ENCODE data around the gene SPDYC.
"Not testable (repeated sequence)": the region's sequence is repeated elsewhere in the genome, so short reads cannot be mapped to it uniquely, and the experiment has no call there.

Gene SPDYC

DNA sequence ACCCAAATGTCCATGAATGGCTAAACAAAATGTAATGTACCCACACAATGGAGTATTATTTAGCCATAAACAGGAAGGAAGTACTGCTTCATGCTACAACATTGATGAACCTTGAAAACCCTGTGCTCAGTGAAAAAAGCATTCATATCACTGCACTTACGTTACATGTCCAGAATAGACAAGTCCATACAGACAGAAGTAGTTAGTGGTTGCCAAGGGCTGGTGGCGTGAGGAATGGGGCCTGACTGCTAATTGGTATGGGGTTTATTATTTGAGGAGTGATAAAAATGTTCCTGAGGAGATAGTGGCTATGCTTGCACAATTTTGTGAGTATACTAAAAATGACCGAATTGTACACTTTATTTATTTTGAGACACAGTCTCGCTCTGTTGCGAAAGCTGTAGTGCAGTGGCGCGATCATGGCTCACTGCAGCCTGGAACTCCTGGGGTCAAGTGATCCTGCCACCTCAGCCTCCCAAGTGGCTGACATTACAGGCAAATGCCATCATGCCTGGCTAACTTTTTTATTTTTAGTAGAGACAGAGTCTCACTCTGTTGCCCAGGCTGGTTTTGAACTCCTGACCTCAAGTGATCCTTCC is 28.0 kb upstream of the SPDYC start:
- Histone ChIP-seq H3K4me1 (ENCODE audit: low read depth, poor library complexity, severe bottlenecking) (no peaks in the 10 kb centered on the region), H2AFZ (ENCODE audit: low read depth) (no peak overlapping the region), H3K36me3 (ENCODE audit: insufficient read depth) (no peaks in the 10 kb centered on the region), H3K4me3 (IDR thresholded peaks at IDR 0.05; ENCODE audit: insufficient read depth, low read depth, low read length) (no peak overlapping the region), H3K9ac (no peak overlapping the region), H3K27ac (no peak overlapping the region), H3K79me2 (ENCODE audit: insufficient read depth, low read depth) (no peaks in the 10 kb centered on the region), H3K4me2 (no peak overlapping the region), H4K20me1 (ENCODE audit: insufficient read depth) (no peaks in the 10 kb centered on the region), H3K27me3 (ENCODE audit: insufficient read depth, low read depth) (no peaks in the 10 kb centered on the region)
- TF ChIP-seq, protein P1, sequence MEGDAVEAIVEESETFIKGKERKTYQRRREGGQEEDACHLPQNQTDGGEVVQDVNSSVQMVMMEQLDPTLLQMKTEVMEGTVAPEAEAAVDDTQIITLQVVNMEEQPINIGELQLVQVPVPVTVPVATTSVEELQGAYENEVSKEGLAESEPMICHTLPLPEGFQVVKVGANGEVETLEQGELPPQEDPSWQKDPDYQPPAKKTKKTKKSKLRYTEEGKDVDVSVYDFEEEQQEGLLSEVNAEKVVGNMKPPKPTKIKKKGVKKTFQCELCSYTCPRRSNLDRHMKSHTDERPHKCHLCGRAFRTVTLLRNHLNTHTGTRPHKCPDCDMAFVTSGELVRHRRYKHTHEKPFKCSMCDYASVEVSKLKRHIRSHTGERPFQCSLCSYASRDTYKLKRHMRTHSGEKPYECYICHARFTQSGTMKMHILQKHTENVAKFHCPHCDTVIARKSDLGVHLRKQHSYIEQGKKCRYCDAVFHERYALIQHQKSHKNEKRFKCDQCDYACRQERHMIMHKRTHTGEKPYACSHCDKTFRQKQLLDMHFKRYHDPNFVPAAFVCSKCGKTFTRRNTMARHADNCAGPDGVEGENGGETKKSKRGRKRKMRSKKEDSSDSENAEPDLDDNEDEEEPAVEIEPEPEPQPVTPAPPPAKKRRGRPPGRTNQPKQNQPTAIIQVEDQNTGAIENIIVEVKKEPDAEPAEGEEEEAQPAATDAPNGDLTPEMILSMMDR (conservative IDR thresholded peaks at IDR 0.05; ENCODE audit: low read depth, low read length), result no peak

DNA sequence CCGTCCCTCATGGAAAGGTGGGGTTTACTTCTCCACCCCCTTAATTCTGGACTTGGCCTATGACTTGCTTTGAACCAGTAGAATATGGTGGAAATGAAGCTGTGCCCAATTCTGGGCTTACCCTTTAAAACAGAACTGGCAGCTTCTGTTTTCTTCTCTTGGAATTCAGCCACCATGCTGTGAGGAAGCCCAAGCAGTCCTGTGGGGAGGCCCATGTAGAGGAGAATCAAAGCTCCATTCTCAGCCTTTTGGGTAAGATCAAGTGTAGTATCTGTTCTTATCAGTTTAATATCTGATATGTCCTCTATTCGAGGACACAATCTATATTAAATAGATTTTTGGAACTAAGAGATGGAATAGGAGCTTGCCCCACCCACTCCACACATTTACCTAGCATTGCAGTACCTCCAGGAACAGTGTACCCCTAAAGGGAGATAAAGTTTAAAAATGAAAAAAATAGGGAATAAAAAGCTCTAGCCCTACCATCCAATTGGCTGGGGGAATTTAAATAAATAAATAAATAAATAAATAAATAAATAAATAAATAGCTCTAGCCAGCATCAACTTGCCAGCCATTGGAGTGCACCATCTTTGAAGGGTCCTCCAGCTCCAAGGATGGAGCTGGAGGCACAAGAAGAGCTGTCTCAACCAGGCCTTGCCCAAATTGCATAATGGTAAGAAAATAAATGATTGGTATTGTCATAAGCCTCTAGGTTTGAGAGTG is 22.5 kb upstream of the SPDYC start:
- Histone ChIP-seq H3K9ac (no peak overlapping the region), H3K79me2 (ENCODE audit: insufficient read depth, low read depth) (no peaks in the 10 kb centered on the region), H3K4me2 (no peak overlapping the region), H3K4me1 (ENCODE audit: low read depth, poor library complexity, severe bottlenecking) (no peaks in the 10 kb centered on the region), H3K27me3 (ENCODE audit: insufficient read depth, low read depth) (no peaks in the 10 kb centered on the region), H3K27ac (no peak overlapping the region), H3K4me3 (IDR thresholded peaks at IDR 0.05; ENCODE audit: insufficient read depth, low read depth, low read length) (no peak overlapping the region), H3K36me3 (ENCODE audit: insufficient read depth) (no peaks in the 10 kb centered on the region), H4K20me1 (ENCODE audit: insufficient read depth) (no peaks in the 10 kb centered on the region), H2AFZ (ENCODE audit: low read depth) (no peak overlapping the region)
- TF ChIP-seq, protein P1 (conservative IDR thresholded peaks at IDR 0.05; ENCODE audit: low read depth, low read length), result no peak

DNA sequence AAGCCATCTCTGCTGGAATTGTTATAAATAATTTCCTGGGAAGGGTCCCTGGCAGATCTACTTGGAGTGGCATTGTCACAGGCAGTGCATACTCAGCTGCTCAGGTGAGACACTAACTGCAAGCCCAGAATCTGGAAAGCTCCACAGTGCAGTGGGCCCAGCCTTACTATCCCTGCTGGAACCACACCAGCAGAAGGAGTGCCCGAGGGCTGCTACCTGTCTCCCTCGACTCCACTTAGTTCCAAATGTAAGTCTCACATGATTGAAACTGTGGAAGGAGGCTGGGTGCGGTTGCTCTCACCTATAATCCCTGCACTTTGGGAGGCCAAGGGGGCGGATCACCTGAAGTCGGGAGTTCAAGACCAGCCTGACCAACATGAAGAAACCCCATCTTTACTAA is 21.4 kb upstream of the SPDYC start:
- no peaks in the 10 kb centered on the region for H4K20me1 ChIP-seq (ENCODE audit: insufficient read depth)
- no peak overlapping the region for H3K27ac ChIP-seq
- TF ChIP-seq, protein P1 (conservative IDR thresholded peaks at IDR 0.05; ENCODE audit: low read depth, low read length), result no peak
- H3K27me3 ChIP-seq (ENCODE audit: insufficient read depth, low read depth), result no peaks in the 10 kb centered on the region
- H3K4me2 ChIP-seq, result no peak overlapping the region
- no peak overlapping the region for H3K9ac ChIP-seq
- no peak overlapping the region for H2AFZ ChIP-seq (ENCODE audit: low read depth)
- no peaks in the 10 kb centered on the region for H3K36me3 ChIP-seq (ENCODE audit: insufficient read depth)
- H3K4me3 ChIP-seq (IDR thresholded peaks at IDR 0.05; ENCODE audit: insufficient read depth, low read depth, low read length), result no peak overlapping the region
- H3K79me2 ChIP-seq (ENCODE audit: insufficient read depth, low read depth), result no peaks in the 10 kb centered on the region
- H3K4me1 ChIP-seq (ENCODE audit: low read depth, poor library complexity, severe bottlenecking), result no peaks in the 10 kb centered on the region

DNA sequence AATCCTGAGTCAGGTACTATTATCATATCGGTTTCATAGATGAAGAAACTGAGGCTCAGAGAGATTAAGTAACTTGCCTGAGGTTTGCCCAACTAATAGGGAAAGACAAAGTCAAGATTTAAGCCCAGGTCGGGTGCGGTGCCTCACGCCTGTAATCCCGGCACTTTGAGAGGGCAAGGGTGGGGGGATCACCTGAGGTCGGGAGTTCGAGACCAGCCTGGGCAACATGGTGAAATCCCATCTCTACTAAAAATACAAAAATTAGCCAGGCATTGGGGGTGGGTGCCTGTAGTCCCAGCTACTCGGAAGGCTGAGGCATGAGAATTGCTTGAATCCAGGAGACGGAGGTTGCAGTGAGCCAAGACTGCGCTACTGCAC is 19.9 kb upstream of the SPDYC start:
- not testable (repeated sequence) for H3K27ac ChIP-seq; H3K36me3 ChIP-seq (ENCODE audit: insufficient read depth); H3K4me3 ChIP-seq (IDR thresholded peaks at IDR 0.05; ENCODE audit: insufficient read depth, low read depth, low read length); H2AFZ ChIP-seq (ENCODE audit: low read depth); H3K4me1 ChIP-seq (ENCODE audit: low read depth, poor library complexity, severe bottlenecking); H4K20me1 ChIP-seq (ENCODE audit: insufficient read depth); H3K4me2 ChIP-seq; H3K9ac ChIP-seq; H3K79me2 ChIP-seq (ENCODE audit: insufficient read depth, low read depth); H3K27me3 ChIP-seq (ENCODE audit: insufficient read depth, low read depth)
